Upper lobe of left lung (tissue), 6 donors: Measurements from ENCODE around the gene MRPL40. TPM values are rescaled to one million over a fixed set of nuclear protein-coding genes. Genes with fewer than 3 reads are reported as not detected.
"Not testable (repeated sequence)": the region's sequence is repeated elsewhere in the genome, so short reads cannot be mapped to it uniquely, and the experiment has no call there.

Experiments
- ATAC-seq, 2 donors: fragments of 200-7000 bp; cut with Tn5 transposase; one replicate each; pipeline ENCODE4 v1.9.1; 2022; ENCODE audit warnings: mild to moderate bottlenecking in 2 of 2, moderate library complexity in 2 of 2; ENCODE audit not compliant: low FRiP score in 2 of 2
- DNase-seq, 2 donors: peaks; one replicate each; pipeline ENCODE4 v3.0.0-alpha.2; 2019 to 2020
- H3K27ac ChIP-seq, 4 donors: fragments of 200-600 bp; sonication (generic); one replicate each; pipeline ENCODE4 v1.5.1; 2016 to 2019
- H3K27me3 ChIP-seq, 4 donors: fragments of 200-600 bp; sonication (generic); one replicate each; pipeline ENCODE4 v1.5.1; 2017 to 2019
- H3K36me3 ChIP-seq, 4 donors: fragments of 200-600 bp; sonication (generic); one replicate each; pipeline ENCODE4 v1.5.1; 2016 to 2019
- H3K4me1 ChIP-seq, 4 donors: fragments of 200-600 bp; sonication (generic); one replicate each; pipeline ENCODE4 v1.5.1; 2018 to 2019
- H3K4me3 ChIP-seq, 4 donors: fragments of 200-600 bp; sonication (generic); one replicate each; pipeline ENCODE4 v1.5.1; 2017 to 2019; ENCODE audit warnings: mild to moderate bottlenecking in 2 of 4, moderate library complexity in 1 of 4
- H3K9me3 ChIP-seq, 4 donors: fragments of 200-600 bp; sonication (generic); one replicate each; pipeline ENCODE4 v1.5.1; 2018 to 2019
- EP300 ChIP-seq, 4 donors: sonication (generic); formaldehyde crosslinking; IDR thresholded peaks; one replicate each; pipeline ENCODE4 v1.5.1; 2017; ENCODE audit warnings: antibody characterized with exemption in 4 of 4, control low read depth in 2 of 4
- POLR2A ChIP-seq, 4 donors: fragments of 450-650 bp; IDR thresholded peaks; one replicate each; pipeline ENCODE4 v1.5.1; 2016 to 2017; ENCODE audit warnings: antibody characterized with exemption in 4 of 4, mild to moderate bottlenecking in 2 of 4
- POLR2AphosphoS5 ChIP-seq, 2 donors: sonication (generic); formaldehyde crosslinking; IDR thresholded peaks; one replicate each; pipeline ENCODE4 v1.5.1; 2017; ENCODE audit warnings: antibody characterized with exemption in 2 of 2
- WGBS, 2 donors: methylation state at CpG; one replicate each; pipeline ENCODE4 v1.1.5; 2017 to 2018; 5-methylcytosine and 5-hydroxymethylcytosine counted together
- total RNA-seq, 6 donors: library from RNA; depleted of rRNA in 4 of 6; stranded (reverse); fragments of >200 nt in 4 of 6; gene quantifications; one replicate each; pipeline versions ENCODE4 v1.1.0 to v1.2.1, GENCODE V29; 2016 to 2021
- TF ChIP-seq, protein P1 (sequence below), 6 experiments: fragments of 450-650 bp in 4 of 6; fragments of 200-600 bp in 2 of 6; sonication (generic) in 2 of 6; IDR thresholded peaks; one replicate each; pipeline ENCODE4 v1.5.1; 2016 to 2019; ENCODE audit warnings: antibody characterized with exemption in 6 of 6
- donor health status: DM: no; HTN: no; CAD: no; lungs with moderate emphysema.
- donor health status: DM: no; HTN: yes; CAD: no; lungs with severe emphysema.

Gene MRPL40
- total RNA-seq, 6 donors from 2014 or later, result 18.9 to 27.3 (median 22.9) TPM

DNA sequence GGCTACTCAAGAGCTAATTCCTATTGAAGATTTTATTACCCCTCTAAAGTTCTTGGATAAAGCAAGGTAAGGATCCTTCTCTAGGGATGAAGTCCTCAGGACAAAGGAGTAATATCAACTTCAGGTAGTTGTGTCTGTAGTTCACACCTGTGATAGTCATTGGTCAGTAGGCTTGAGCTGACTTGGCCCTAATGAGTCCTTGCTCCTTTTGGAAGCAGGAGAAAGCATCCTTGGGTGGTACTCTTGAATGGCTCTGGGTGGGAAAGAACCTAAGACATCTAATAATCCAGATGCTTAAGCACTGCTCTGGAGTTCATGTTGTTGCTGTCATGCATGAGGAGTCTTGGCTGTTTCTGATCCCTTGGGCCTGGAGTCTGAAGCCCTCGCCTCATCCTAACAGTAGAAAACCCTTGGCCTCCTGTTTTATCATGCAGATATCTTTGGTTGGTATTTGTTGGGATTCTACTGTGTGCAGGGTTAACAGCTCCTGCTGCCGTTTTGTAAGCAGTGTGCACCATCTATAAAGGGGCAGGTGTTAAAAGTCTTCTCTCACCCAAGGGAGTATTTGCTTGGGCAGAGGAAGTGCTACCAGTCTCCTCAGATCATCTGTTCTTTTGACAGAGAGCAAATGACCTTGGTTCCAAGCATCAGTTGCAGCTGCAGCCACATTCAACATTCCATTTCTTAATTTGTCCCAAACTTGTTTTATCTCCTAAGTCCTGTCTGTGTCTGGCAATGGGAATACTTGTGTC, 2.7 kb downstream of the MRPL40 start:
- DNase-seq (no peak), ATAC-seq (no peak)
- no peaks in the 10 kb centered on the region for H3K9me3 ChIP-seq
- no peak overlapping the region for H3K4me3 ChIP-seq
- 90 to 91% methylated on average over 2 of the region's 2 CpGs for WGBS, 2 donors
- H3K27ac ChIP-seq, result no peak overlapping the region
- TF ChIP-seq POLR2AphosphoS5 (IDR thresholded peaks at IDR 0.05) (no peak), POLR2A (IDR thresholded peaks at IDR 0.05) (no peak), EP300 (IDR thresholded peaks at IDR 0.05) (no peak)
- TF ChIP-seq, protein P1, sequence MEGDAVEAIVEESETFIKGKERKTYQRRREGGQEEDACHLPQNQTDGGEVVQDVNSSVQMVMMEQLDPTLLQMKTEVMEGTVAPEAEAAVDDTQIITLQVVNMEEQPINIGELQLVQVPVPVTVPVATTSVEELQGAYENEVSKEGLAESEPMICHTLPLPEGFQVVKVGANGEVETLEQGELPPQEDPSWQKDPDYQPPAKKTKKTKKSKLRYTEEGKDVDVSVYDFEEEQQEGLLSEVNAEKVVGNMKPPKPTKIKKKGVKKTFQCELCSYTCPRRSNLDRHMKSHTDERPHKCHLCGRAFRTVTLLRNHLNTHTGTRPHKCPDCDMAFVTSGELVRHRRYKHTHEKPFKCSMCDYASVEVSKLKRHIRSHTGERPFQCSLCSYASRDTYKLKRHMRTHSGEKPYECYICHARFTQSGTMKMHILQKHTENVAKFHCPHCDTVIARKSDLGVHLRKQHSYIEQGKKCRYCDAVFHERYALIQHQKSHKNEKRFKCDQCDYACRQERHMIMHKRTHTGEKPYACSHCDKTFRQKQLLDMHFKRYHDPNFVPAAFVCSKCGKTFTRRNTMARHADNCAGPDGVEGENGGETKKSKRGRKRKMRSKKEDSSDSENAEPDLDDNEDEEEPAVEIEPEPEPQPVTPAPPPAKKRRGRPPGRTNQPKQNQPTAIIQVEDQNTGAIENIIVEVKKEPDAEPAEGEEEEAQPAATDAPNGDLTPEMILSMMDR (IDR thresholded peaks at IDR 0.05), result no peak
- H3K36me3 ChIP-seq, result peaks cover 4 to 38% (median 16%) of the 10 kb centered on the region in 4 donors
- H3K4me1 ChIP-seq, result peaks cover 15 to 21% (median 19%) of the 10 kb centered on the region in 4 donors
- no peaks in the 10 kb centered on the region for H3K27me3 ChIP-seq

- not testable (repeated sequence) for ATAC-seq, H3K27ac ChIP-seq, H3K27me3 ChIP-seq, DNase-seq, H3K9me3 ChIP-seq, H3K4me3 ChIP-seq
- WGBS, 2 donors, result 93 to 94% methylated on average over 9 of the region's 9 CpGs
- peaks cover 4 to 49% (median 16%) of the 10 kb centered on the region in 4 donors for H3K36me3 ChIP-seq
- H3K4me1 ChIP-seq, result peaks cover 6 to 15% (median 9%) of the 10 kb centered on the region in 4 donors
Observed at GRCh38 chr22:19436444-19437161, 4.3 kb downstream of the MRPL40 start.

DNA sequence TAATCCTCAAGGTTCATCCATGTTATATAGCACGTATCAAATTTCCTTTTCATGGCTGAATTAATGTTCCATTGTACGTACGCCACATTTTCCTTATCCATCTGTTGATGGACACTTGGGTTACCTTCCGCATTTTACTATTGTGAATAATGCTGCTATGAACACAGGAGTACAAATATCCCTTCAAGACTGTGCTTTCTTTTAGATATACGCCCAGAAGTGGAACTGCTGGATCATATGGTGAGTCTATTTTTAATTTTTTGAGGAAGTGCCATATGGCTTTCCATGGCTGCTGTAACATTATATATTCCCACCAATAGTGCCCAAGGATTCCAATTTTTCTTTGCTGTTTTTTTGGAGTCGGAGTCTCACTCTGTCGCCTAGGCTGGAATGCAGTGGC, 6.0 kb downstream of the MRPL40 start:
- H3K4me3 ChIP-seq, result no peak overlapping the region
- H3K9me3 ChIP-seq, result no peaks in the 10 kb centered on the region
- H3K27ac ChIP-seq, result no peak overlapping the region
- H3K36me3 ChIP-seq, result peaks cover 4 to 51% (median 16%) of the 10 kb centered on the region in 4 donors
- DNase-seq, result no peak
- 83 to 93% methylated on average over 7 of the region's 7 CpGs for WGBS, 2 donors
- no peak for TF ChIP-seq POLR2AphosphoS5 (IDR thresholded peaks at IDR 0.05)
- TF ChIP-seq EP300 (IDR thresholded peaks at IDR 0.05), result no peak
- TF ChIP-seq, protein P1 (IDR thresholded peaks at IDR 0.05), result no peak
- TF ChIP-seq POLR2A (IDR thresholded peaks at IDR 0.05), result no peak
- no peaks in the 10 kb centered on the region for H3K27me3 ChIP-seq
- H3K4me1 ChIP-seq, result peaks cover 1 to 10% (median 2%) of the 10 kb centered on the region in 4 donors
- no peak for ATAC-seq

- 87 to 95% methylated on average over 7 of the region's 8 CpGs for whole genome bisulfite sequencing, 2 donors
- TF ChIP-seq POLR2AphosphoS5 (IDR thresholded peaks at IDR 0.05), result no peak
- no peak for TF ChIP-seq POLR2A (IDR thresholded peaks at IDR 0.05)
- TF ChIP-seq EP300 (IDR thresholded peaks at IDR 0.05), result no peak
- TF ChIP-seq, protein P1 (IDR thresholded peaks at IDR 0.05), result no peak
- peaks cover 0 to 19% (median 4%) of the 10 kb centered on the region in 4 donors for H3K4me1 ChIP-seq
- no peaks in the 10 kb centered on the region for H3K9me3 ChIP-seq
- no peaks in the 10 kb centered on the region for H3K27me3 ChIP-seq
- DNase-seq (no peak), ATAC-seq (no peak)
- no peak overlapping the region for H3K27ac ChIP-seq
- no peak overlapping the region for H3K4me3 ChIP-seq
- peaks cover 2 to 53% (median 20%) of the 10 kb centered on the region in 4 donors for H3K36me3 ChIP-seq
Observed at GRCh38 chr22:19440411-19441195, 8.3 kb downstream of the MRPL40 start.

DNA sequence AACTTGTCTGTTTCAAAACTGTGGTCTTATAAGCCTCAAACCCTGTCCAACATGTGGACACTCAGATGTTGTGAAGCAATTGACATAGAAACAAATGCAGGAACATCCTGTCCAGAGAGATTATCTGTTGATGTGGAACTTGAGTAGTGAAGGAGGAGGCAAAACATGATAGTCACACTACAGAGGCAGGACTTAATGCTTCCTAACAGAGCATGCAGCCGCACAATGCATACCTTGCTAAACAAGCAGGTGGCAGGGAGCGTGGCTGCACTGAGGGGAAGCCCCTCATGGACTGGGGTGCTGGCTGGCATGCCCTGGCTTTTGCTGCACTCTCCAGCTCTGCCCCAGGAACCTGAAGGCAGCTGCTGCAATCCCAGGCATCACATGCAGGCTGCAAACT, 9.8 kb downstream of the MRPL40 start:
- DNase-seq (peak in 1 of 2 donors; percentile 2), ATAC-seq (no peak)
- H3K27ac ChIP-seq, result no peak overlapping the region
- H3K4me3 ChIP-seq, result no peak overlapping the region
- peaks cover 0 to 38% (median 12%) of the 10 kb centered on the region in 4 donors for H3K36me3 ChIP-seq
- H3K4me1 ChIP-seq, result peaks cover 12 to 31% (median 16%) of the 10 kb centered on the region in 4 donors
- TF ChIP-seq POLR2AphosphoS5 (IDR thresholded peaks at IDR 0.05), result no peak
- no peak for TF ChIP-seq EP300 (IDR thresholded peaks at IDR 0.05)
- no peak for TF ChIP-seq POLR2A (IDR thresholded peaks at IDR 0.05)
- TF ChIP-seq, protein P1 (IDR thresholded peaks at IDR 0.05), result no peak
- no peaks in the 10 kb centered on the region for H3K9me3 ChIP-seq
- WGBS, 2 donors, result 90 to 100% methylated on average over 2 of the region's 2 CpGs
- H3K27me3 ChIP-seq, result no peaks in the 10 kb centered on the region
